DOHH2 (cell line): ENCODE data around the gene TMPRSS2.

Source experiments
- H3F3A ChIP-seq: fragments of 200-600 bp; sonication (generic), shearing (Covaris generic); 2 replicates; pipeline ENCODE4 v1.6.0; 2016; ENCODE audit warnings: antibody characterized with exemption, mild to moderate bottlenecking; ENCODE audit not compliant: control insufficient read depth, insufficient read depth
- H3K27ac ChIP-seq: fragments of 200-600 bp; sonication (generic); 2 replicates; pipeline ENCODE4 v1.5.1; 2014; ENCODE audit warnings: low read depth, mild to moderate bottlenecking, low read length, moderate library complexity
- H3K27me3 ChIP-seq: fragments of 200-600 bp; sonication (generic); 2 replicates; pipeline ENCODE4 v1.6.1; 2014; ENCODE audit warnings: mild to moderate bottlenecking, low read length, mixed read lengths; ENCODE audit not compliant: control insufficient read depth
- H3K36me3 ChIP-seq: fragments of 200-600 bp; sonication (generic); 2 replicates; pipeline ENCODE4 v1.6.1; 2014; ENCODE audit warnings: mild to moderate bottlenecking, low read length, moderate library complexity, mixed read lengths; ENCODE audit not compliant: control insufficient read depth
- H3K4me1 ChIP-seq: fragments of 200-600 bp; sonication (generic); 2 replicates; pipeline ENCODE4 v1.6.1; 2014; ENCODE audit warnings: mild to moderate bottlenecking, low read length, mixed read lengths; ENCODE audit not compliant: control insufficient read depth
- H3K4me2 ChIP-seq: fragments of 200-600 bp; sonication (generic); 2 replicates; pipeline ENCODE4 v1.6.0; 2014; ENCODE audit warnings: mild to moderate bottlenecking, low read length, moderate library complexity
- H3K4me3 ChIP-seq: fragments of 200-600 bp; sonication (generic); 2 replicates; pipeline ENCODE4 v1.5.1; 2014; ENCODE audit warnings: mild to moderate bottlenecking, low read length, mixed read lengths
- H3K79me2 ChIP-seq: fragments of 200-600 bp; sonication (generic); 2 replicates; pipeline ENCODE4 v1.6.1; 2014; ENCODE audit warnings: mild to moderate bottlenecking, low read length, mixed read lengths; ENCODE audit not compliant: control insufficient read depth
- H3K9me2 ChIP-seq: fragments of 200-600 bp; sonication (generic); replicated peaks from 2 replicates; pipeline ENCODE4 v1.6.1; 2014; ENCODE audit warnings: mild to moderate bottlenecking, low read length, mixed read lengths; ENCODE audit not compliant: control insufficient read depth
- H3K9me3 ChIP-seq: fragments of 200-600 bp; sonication (generic); 2 replicates; pipeline ENCODE4 v1.6.1; 2014; ENCODE audit warnings: antibody characterized with exemption, low read length, mixed read lengths; ENCODE audit not compliant: control insufficient read depth, insufficient read depth
- H4K20me1 ChIP-seq: fragments of 200-600 bp; sonication (generic); 2 replicates; pipeline ENCODE4 v1.6.0; 2014; ENCODE audit warnings: low read depth, mild to moderate bottlenecking, antibody characterized with exemption, low read length, moderate library complexity; ENCODE audit not compliant: control insufficient read depth, insufficient read depth
- CTCF ChIP-seq: fragments of 200-600 bp; sonication (generic); IDR thresholded peaks from one replicate; pipeline ENCODE4 v1.5.1; 2014; ENCODE audit warnings: antibody characterized with exemption, mild to moderate bottlenecking, low read depth, low read length; ENCODE audit not compliant: poor library complexity, severe bottlenecking
- EZH2phosphoT487 ChIP-seq: fragments of 200-600 bp; sonication (generic); IDR thresholded peaks from 2 replicates; pipeline ENCODE4 v1.6.1; 2017; ENCODE audit warnings: borderline replicate concordance, mild to moderate bottlenecking, antibody characterized with exemption, low read length, moderate library complexity, mixed read lengths

Gene TMPRSS2

DNA sequence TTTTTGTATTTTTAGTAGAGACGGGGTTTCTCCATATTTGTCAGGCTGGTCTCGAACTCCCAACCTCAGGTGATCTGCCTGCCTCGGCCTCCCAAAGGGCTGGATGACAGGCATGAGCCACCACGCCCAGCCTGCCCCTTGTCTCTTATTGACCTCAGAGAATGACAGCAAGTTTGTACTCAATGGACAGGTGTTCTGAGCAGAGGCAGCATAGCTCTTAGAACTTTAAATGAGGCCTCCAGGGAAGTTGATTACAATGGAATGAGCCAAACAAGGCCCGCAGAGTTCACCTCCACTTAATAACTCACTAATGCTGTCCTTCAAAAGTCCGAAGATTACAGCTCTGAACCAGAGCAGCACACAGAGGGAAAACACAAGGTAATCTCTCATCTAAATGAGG is 10.9 kb downstream of the TMPRSS2 start:
- Histone ChIP-seq H3K9me2 (no peaks in the 10 kb centered on the region), H3K36me3 (no peaks in the 10 kb centered on the region), H3K4me1 (no peaks in the 10 kb centered on the region), H3K79me2 (no peaks in the 10 kb centered on the region), H3K4me3 (no peak overlapping the region), H3K9me3 (no peaks in the 10 kb centered on the region), H4K20me1 (no peaks in the 10 kb centered on the region), H3K27ac (no peak overlapping the region), H3F3A (no peaks in the 10 kb centered on the region), H3K27me3 (no peaks in the 10 kb centered on the region), H3K4me2 (no peak overlapping the region)
- TF ChIP-seq EZH2phosphoT487 (no peak), CTCF (no peak)

DNA sequence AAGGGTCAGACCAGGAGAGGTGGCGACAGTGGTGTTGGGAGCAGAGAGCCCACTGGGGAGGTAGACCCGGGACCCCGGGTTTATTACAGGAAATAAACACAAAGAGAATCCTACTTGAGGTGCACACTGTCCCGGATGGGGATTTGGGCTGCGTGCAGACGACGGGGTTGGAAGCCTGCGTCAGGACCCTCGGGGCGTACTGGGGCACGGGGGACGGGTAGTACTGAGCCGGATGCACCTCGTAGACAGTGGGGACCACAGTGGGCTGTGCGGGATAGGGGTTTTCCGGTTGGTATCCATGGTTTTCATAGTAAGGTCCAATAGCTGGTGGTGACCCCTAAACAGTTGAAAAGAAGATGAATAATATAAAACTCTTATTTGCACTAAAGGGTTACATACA is 13.7 kb downstream of the TMPRSS2 start:
- Histone ChIP-seq H3K4me1 (no peaks in the 10 kb centered on the region), H4K20me1 (no peaks in the 10 kb centered on the region), H3K27me3 (no peaks in the 10 kb centered on the region), H3K79me2 (no peaks in the 10 kb centered on the region), H3K9me2 (no peaks in the 10 kb centered on the region), H3K9me3 (no peaks in the 10 kb centered on the region), H3K36me3 (no peaks in the 10 kb centered on the region), H3K4me2 (no peak overlapping the region), H3K27ac (no peak overlapping the region), H3K4me3 (no peak overlapping the region), H3F3A (no peaks in the 10 kb centered on the region)
- TF ChIP-seq CTCF = no peak
- no peak for TF ChIP-seq EZH2phosphoT487

GRCh38 chr21:41491412-41491811 is 16.5 kb downstream of the TMPRSS2 start:
- Histone ChIP-seq H3K79me2 (no peaks in the 10 kb centered on the region), H3K4me2 (no peak overlapping the region), H3K9me2 (no peaks in the 10 kb centered on the region), H3K4me1 (no peaks in the 10 kb centered on the region), H4K20me1 (no peaks in the 10 kb centered on the region), H3K27ac (no peak overlapping the region), H3K27me3 (no peaks in the 10 kb centered on the region), H3F3A (no peaks in the 10 kb centered on the region), H3K36me3 (no peaks in the 10 kb centered on the region), H3K9me3 (no peaks in the 10 kb centered on the region), H3K4me3 (no peak overlapping the region)
- TF ChIP-seq EZH2phosphoT487 (no peak), CTCF (no peak)

DNA sequence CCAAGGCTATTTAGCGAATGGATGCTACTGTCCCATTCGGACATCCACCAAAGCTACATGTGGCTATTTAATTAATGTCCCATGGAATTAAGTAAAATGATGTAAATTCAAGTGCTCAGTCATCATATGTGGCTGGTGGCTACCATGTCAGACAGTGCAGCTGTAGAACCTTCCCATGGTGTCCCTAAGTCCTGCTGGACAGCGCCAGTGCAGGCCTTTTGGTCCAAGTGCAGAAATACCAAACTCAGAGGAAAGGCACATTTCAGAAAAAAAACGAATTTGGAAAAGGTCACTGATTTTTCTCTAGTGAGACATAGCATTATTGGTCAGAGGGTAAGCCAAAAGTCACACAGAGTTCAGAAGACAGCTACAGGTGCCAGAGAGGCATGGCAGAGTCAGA is 17.6 kb downstream of the TMPRSS2 start:
- Histone ChIP-seq H4K20me1 (no peaks in the 10 kb centered on the region), H3F3A (no peaks in the 10 kb centered on the region), H3K36me3 (no peaks in the 10 kb centered on the region), H3K4me3 (no peak overlapping the region), H3K27me3 (no peaks in the 10 kb centered on the region), H3K4me2 (no peak overlapping the region), H3K79me2 (no peaks in the 10 kb centered on the region), H3K9me2 (no peaks in the 10 kb centered on the region), H3K4me1 (no peaks in the 10 kb centered on the region), H3K9me3 (no peaks in the 10 kb centered on the region), H3K27ac (no peak overlapping the region)
- TF ChIP-seq EZH2phosphoT487 (no peak), CTCF (no peak)
